ENCODE data around the gene BAX. TPM values are rescaled to one million over a fixed set of nuclear protein-coding genes. Genes with fewer than 3 reads are reported as not detected.
A peak's percentile ranks its signal among the peaks of the same experiment; 100 is the strongest.
"Not testable (repeated sequence)": the region's sequence is repeated elsewhere in the genome, so short reads cannot be mapped to it uniquely, and the experiment has no call there.

BAX gene
- 10 to 100 TPM; 56.0 to 88.2 (median 68.3) TPM for polyA plus RNA-seq (ENCODE audit: low read depth in 6 of 6)

- H3K4me3 Mint-ChIP-seq, result peak within 1 kb of the TSS; percentile 87 to 95 (median 93)
- DNase-seq, result peak; percentile 77
- peak within 1 kb of the TSS; percentile 81 to 95 (median 90) for H3K27ac Mint-ChIP-seq
- peaks cover 0 to 7% of the 10 kb centered on the region in 2 donors for H3K36me3 Mint-ChIP-seq
- H3K9me3 Mint-ChIP-seq, result no peaks in the 10 kb centered on the region
- no peaks in the 10 kb centered on the region for H3K27me3 Mint-ChIP-seq
- H3K4me1 Mint-ChIP-seq, result peaks cover 23 to 35% (median 32%) of the 10 kb centered on the region in 3 donors
- ATAC-seq (ENCODE audit: low read depth in 2 of 2), result peak; percentile 92 to 94
Measured at GRCh38 chr19:48954595-48955307, at the start of gene BAX. BAX (plus strand) TSS chr19:48954875; CDS start chr19:48954929, 54 bp downstream.

DNA sequence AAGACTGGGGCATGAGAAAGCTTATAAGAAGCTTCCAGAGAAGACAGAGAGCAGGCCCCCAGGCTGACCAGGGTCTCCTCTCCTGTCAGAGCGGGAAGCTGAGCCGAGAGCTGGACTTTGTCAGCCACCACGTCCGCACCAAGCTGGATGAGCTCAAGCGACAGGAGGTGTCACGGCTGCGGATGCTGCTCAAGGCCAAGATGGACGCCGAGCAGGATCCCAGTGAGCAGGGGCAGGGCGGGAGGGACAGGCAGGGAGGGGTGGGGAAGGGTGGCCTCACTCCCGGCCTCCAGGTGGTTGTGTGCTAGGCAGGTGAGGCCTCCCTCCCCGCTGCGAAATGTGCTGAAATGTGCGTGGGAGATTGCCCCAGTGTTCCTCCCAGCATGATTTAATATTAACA, 49.0 kb upstream of the BAX start:
- Mint-ChIP-seq H3K9me3 (no peaks in the 10 kb centered on the region), H3K27me3 (no peaks in the 10 kb centered on the region), H3K4me1 (peaks cover 19 to 29% (median 20%) of the 10 kb centered on the region in 3 donors), H3K4me3 (peak overlapping the region in 1 of 8 donors; percentile 66), H3K27ac (no peak overlapping the region), H3K36me3 (peaks cover 0 to 6% of the 10 kb centered on the region in 2 donors)
- DNase-seq, result no peak
- ATAC-seq (ENCODE audit: low read depth in 2 of 2), result no peak

DNA sequence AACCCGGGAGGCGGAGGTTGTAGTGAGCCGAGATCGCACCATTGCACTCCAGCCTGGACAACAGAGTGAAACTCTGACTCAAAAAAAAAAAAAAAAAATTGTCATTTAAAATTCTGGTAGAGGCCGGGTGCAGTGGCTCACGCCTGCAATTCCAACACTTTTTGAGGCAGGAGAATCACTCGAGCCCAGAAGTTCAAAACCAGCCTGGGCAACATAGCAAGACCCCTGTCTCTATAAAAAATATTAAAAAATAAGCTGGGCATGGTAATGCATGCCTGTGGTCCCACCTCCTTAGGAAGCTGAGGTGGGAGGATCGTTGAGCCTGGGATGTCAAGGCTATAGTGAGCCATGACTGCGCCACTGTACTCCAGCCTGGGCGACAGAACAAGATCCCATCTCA, 48.4 kb upstream of the BAX start:
- DNase-seq, result no peak

DNA sequence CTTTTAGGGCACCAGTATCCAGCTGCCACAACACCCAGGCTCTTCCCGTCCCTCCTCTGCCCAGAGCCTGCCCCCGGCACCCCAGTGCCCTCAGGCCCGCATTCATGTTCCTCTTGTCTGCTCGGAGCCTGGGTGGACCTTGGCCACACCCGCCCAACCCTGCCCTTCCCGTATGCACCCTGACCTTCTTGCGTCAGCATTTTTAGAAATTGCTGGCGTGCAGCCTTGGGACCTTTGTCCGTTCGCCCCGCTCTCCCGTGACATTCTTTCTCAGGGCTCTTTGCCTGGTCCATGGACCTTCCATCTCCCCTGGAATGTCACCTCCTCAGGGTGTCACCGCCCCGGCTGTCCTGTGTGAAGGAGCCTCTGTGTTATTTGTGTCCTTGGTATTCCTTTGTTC, 47.0 kb upstream of the BAX start:
- no peaks in the 10 kb centered on the region for H3K9me3 Mint-ChIP-seq
- no peak overlapping the region for H3K27ac Mint-ChIP-seq
- peaks cover 1 to 13% (median 11%) of the 10 kb centered on the region in 3 donors for H3K4me1 Mint-ChIP-seq
- no peak overlapping the region for H3K4me3 Mint-ChIP-seq
- peaks cover 6 to 8% of the 10 kb centered on the region in 2 donors for H3K36me3 Mint-ChIP-seq
- no peak for DNase-seq
- no peaks in the 10 kb centered on the region for H3K27me3 Mint-ChIP-seq
- no peak for ATAC-seq (ENCODE audit: low read depth in 2 of 2)

More for the DNA sequence above, 48.4 kb upstream of the BAX start:
- no peak overlapping the region for H3K4me3 Mint-ChIP-seq
- ATAC-seq (ENCODE audit: low read depth in 2 of 2), result no peak
- peaks cover 0 to 6% of the 10 kb centered on the region in 2 donors for H3K36me3 Mint-ChIP-seq
- no peak overlapping the region for H3K27ac Mint-ChIP-seq
- peaks cover 13 to 22% (median 19%) of the 10 kb centered on the region in 3 donors for H3K4me1 Mint-ChIP-seq
- no peaks in the 10 kb centered on the region for H3K9me3 Mint-ChIP-seq
- H3K27me3 Mint-ChIP-seq, result no peaks in the 10 kb centered on the region

DNA sequence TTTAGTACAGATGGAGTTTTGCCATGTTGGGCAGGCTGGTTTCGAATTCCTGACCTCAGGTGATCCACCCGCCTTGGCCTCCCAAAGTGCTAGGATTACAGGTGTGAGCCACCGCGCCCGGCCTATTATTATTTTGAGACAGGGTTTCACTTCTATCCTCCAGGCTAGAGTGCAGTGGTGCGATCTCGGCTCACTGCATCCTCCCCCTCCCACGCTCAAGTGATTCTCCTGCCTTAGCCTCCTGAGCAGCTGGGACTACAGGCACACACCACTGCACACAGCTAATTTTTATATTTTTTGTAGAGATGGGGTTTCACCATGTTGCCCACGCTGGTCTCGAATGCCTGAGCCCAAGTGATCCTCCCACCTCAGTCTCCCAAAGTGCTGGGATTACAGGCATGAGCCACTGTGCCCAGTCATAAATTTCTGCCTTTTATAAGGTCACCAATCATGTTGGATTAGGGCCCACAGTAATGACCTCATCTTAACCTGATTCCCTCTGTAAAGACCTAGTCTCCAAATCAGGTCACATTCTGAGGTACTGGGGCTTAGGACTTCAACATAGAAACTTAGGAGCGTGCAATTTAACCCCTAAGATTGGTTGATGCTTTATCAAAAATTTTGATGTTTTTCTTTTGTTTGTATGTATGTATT, 45.1 kb upstream of the BAX start:
- Mint-ChIP-seq H3K4me3 (peak overlapping the region in 1 of 8 donors; percentile 3), H3K36me3 (peaks cover 16 to 18% of the 10 kb centered on the region in 2 donors)
- not testable (repeated sequence) for H3K9me3 Mint-ChIP-seq; H3K4me1 Mint-ChIP-seq; H3K27me3 Mint-ChIP-seq; DNase-seq; H3K27ac Mint-ChIP-seq; ATAC-seq (ENCODE audit: low read depth in 2 of 2)

- no peaks in the 10 kb centered on the region for H3K27me3 Mint-ChIP-seq
- no peaks in the 10 kb centered on the region for H3K9me3 Mint-ChIP-seq
- ATAC-seq (ENCODE audit: low read depth in 2 of 2), result no peak
- peaks cover 0 to 9% (median 4%) of the 10 kb centered on the region in 3 donors for H3K4me1 Mint-ChIP-seq
- H3K36me3 Mint-ChIP-seq, result peaks cover 19 to 20% of the 10 kb centered on the region in 2 donors
- peak overlapping the region in 1 of 6 donors; percentile 67 for H3K27ac Mint-ChIP-seq
- no peak overlapping the region for H3K4me3 Mint-ChIP-seq
- DNase-seq, result no peak
Measured at GRCh38 chr19:48910803-48911202, 43.9 kb upstream of the BAX start.

DNA sequence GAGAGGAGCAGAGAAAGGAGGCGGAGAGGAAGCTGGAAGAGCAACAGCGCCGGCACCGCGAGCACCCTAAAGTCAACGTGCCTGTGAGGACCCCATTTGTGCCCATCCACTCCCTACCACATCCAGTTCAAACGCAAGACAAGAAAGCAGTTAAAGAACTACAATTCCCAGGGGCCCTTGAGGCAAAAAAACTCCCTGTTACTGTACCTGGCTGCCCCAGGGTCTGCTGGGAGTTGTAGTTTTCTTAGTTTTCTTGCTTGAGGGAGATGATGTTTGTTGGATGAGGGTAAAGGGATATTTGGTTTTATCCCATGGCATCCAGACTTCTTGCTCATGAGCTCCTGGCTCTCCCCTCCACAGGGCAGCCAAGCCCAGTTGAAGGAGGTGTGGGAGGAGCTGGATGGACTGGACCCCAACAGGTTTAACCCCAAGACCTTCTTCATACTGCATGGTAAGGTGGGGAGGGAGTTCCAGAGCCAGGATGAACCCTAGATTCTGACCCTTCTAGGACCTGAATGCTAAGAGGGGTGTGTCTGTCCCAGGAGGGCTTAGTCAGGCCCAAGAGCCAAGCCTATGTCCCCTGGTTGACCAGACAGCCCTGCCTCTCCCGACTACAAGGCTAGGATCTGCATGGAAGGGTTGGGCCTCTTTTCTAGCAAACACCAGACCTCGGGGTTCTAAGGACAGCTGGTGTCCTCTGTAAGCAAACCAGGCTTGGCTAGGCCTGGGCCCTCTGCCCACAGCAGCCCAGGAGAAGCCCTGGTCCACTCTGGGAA, 41.4 kb upstream of the BAX start:
- ATAC-seq (ENCODE audit: low read depth in 2 of 2) (peak; percentile 47 to 52), DNase-seq (peak; percentile 37)
- peaks cover 23 to 25% of the 10 kb centered on the region in 2 donors for H3K36me3 Mint-ChIP-seq
- no peaks in the 10 kb centered on the region for H3K27me3 Mint-ChIP-seq
- H3K4me1 Mint-ChIP-seq, result peaks cover 8 to 18% (median 10%) of the 10 kb centered on the region in 3 donors
- peak overlapping the region in 1 of 6 donors; percentile 56 for H3K27ac Mint-ChIP-seq
- no peak overlapping the region for H3K4me3 Mint-ChIP-seq
- H3K9me3 Mint-ChIP-seq, result no peaks in the 10 kb centered on the region

DNA sequence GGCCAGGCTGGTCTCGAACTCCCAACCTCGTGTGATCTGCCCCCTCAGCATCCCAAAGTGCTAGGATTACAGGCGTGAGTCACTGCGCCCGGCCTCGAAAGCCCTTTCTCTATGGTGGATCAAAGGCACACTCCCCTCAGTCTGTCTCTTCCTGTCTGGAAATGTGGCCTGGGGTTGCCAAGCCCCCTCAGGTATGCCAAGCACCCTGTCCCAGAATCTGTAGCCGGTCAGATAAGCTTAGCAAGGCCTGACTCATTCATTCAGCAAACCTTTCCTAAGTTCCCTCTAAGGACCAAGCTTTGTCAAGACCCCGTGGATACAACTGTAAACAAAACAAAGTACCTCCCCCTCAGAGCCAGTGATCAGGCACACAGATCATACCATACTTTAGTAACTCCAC, 40.5 kb upstream of the BAX start:
- Mint-ChIP-seq H3K4me1 (peaks cover 10 to 20% (median 11%) of the 10 kb centered on the region in 3 donors), H3K4me3 (no peak overlapping the region), H3K36me3 (peaks cover 23 to 31% of the 10 kb centered on the region in 2 donors), H3K27me3 (no peaks in the 10 kb centered on the region), H3K27ac (peak overlapping the region in 1 of 6 donors; percentile 10), H3K9me3 (no peaks in the 10 kb centered on the region)
- ATAC-seq (ENCODE audit: low read depth in 2 of 2), result no peak
- no peak for DNase-seq

GRCh38 chr19:48915757-48916156, 38.9 kb upstream of the BAX start:
- DNase-seq, result no peak
- Mint-ChIP-seq H3K4me3 (no peak overlapping the region), H3K4me1 (peaks cover 6 to 14% (median 11%) of the 10 kb centered on the region in 3 donors), H3K27me3 (no peaks in the 10 kb centered on the region), H3K36me3 (peaks cover 23 to 31% of the 10 kb centered on the region in 2 donors), H3K9me3 (no peaks in the 10 kb centered on the region), H3K27ac (peak overlapping the region in 1 of 6 donors; percentile 37)
- no peak for ATAC-seq (ENCODE audit: low read depth in 2 of 2)

DNA sequence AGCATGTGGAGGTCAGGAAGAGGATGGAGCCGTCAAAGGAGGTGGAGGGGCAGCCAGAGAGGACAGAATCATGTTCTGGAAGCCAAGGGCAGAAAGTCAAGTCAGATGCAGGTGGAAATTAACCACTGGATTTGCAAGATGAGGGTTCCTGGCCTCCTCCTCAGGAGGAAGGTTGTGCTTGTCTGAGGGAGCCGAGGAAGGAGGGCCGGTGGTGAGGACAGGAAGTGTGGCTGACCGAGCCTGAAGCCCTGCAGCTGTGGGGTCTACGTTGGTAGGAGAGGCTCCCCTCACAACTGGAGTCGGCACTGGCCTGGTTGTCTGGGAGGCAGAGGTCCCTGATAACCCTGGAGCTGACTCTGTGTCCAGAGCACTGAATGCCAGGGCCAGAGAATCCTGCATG, 36.6 kb upstream of the BAX start:
- Mint-ChIP-seq H3K4me1 (peaks cover 6 to 14% (median 11%) of the 10 kb centered on the region in 3 donors), H3K9me3 (no peaks in the 10 kb centered on the region), H3K4me3 (no peak overlapping the region), H3K27ac (peak overlapping the region in 4 of 6 donors; percentile 38 to 89 (median 68)), H3K36me3 (peaks cover 13 to 26% of the 10 kb centered on the region in 2 donors), H3K27me3 (no peaks in the 10 kb centered on the region)
- no peak for ATAC-seq (ENCODE audit: low read depth in 2 of 2)
- DNase-seq, result no peak

DNA sequence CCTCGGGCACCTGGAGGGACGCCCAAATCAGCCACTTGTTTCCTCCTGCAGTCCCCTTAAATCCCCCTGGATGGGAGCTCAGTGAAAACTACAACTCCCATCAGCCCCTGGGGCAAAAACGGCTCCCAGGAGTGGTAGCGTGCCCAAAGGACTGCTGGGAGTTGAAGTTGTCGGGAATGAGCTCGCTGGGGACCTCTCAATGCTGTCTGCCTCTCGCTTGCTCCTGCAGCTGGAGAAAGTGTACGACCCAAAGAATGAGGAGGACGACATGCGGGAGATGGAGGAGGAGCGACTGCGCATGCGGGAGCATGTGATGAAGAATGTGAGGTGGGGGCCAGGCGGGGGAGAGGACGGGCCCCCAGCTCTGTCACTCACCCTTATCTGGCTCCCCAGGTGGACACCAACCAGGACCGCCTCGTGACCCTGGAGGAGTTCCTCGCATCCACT, 35.9 kb upstream of the BAX start:
- Mint-ChIP-seq H3K4me3 (peak overlapping the region in 1 of 8 donors; percentile 41), H3K4me1 (peaks cover 6 to 16% (median 11%) of the 10 kb centered on the region in 3 donors), H3K9me3 (no peaks in the 10 kb centered on the region), H3K27me3 (no peaks in the 10 kb centered on the region), H3K27ac (peak overlapping the region in 3 of 6 donors; percentile 15 to 83 (median 53)), H3K36me3 (peaks cover 10 to 22% of the 10 kb centered on the region in 2 donors)
- DNase-seq (no peak), ATAC-seq (ENCODE audit: low read depth in 2 of 2) (peak in 1 of 2 donors; percentile 23)

DNA sequence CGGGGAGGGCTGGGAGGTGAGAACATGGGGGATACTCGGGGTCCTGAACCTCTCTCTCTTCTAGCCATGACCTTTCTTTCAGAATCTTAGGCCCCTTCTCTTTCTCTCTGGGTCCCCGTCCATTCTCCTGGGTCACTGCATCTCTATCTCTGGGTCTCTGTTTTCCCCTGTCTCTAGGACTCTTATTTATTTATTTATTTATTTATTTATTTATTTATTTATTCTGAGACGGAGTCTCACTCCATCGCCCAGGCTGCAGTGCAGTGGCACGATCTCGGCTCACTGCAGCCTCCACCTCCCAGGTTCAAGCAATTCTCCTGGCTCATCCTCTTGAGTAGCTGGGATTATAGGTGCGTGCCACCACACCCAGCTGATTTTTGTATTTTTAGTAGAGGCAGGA, 35.4 kb upstream of the BAX start:
- peaks cover 6 to 16% (median 11%) of the 10 kb centered on the region in 3 donors for H3K4me1 Mint-ChIP-seq
- DNase-seq; H3K9me3 Mint-ChIP-seq; H3K27me3 Mint-ChIP-seq; H3K27ac Mint-ChIP-seq; ATAC-seq (ENCODE audit: low read depth in 2 of 2); H3K4me3 Mint-ChIP-seq: not testable (repeated sequence)
- H3K36me3 Mint-ChIP-seq, result peaks cover 9 to 22% of the 10 kb centered on the region in 2 donors

DNA sequence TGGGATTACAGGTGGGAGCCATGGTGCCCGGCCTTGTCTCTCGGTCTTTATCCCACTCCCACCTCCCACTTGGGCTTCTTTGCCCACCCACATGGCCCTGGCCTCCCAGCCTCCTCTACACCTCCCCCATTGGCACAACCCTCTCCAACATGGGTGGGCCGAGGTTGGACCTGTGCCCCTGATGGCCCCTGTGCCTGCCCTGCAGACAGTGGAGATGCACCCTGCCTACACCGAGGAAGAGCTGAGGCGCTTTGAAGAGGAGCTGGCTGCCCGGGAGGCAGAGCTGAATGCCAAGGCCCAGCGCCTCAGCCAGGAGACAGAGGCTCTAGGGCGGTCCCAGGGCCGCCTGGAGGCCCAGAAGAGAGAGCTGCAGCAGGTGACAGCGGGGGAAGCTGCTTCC, 33.7 kb upstream of the BAX start:
- Mint-ChIP-seq H3K36me3 (peaks cover 2 to 17% of the 10 kb centered on the region in 2 donors), H3K4me1 (peaks cover 6 to 15% (median 11%) of the 10 kb centered on the region in 3 donors), H3K9me3 (no peaks in the 10 kb centered on the region), H3K4me3 (no peak overlapping the region), H3K27ac (no peak overlapping the region), H3K27me3 (no peaks in the 10 kb centered on the region)
- ATAC-seq (ENCODE audit: low read depth in 2 of 2) (no peak), DNase-seq (no peak)
